DND-41 (cell line): ENCODE data around the gene FRYL.

ENCODE experiments used
- CTCF ChIP-seq: IDR thresholded peaks from 2 replicates; pipeline ENCODE4 v1.5.1; 2012; ENCODE audit warnings: borderline replicate concordance, low read length, moderate library complexity, mild to moderate bottlenecking; ENCODE audit not compliant: poor library complexity, severe bottlenecking; ENCODE audit errors: extremely low read depth
- EZH2 ChIP-seq: IDR thresholded peaks from 3 replicates; pipeline ENCODE4 v1.6.1; 2012; ENCODE audit warnings: borderline replicate concordance, low read depth, mild to moderate bottlenecking, moderate library complexity, low read length, inconsistent platforms; ENCODE audit not compliant: severe bottlenecking

GRCh38 chr4:48710446-48711209, 69.5 kb downstream of the FRYL start:
- no peak for TF ChIP-seq CTCF
- no peak for TF ChIP-seq EZH2
